Keratinocyte (primary cell): ENCODE measurements around the gene DET1. TPM values are rescaled to one million over a fixed set of nuclear protein-coding genes. Genes with fewer than 3 reads are reported as not detected.

ENCODE experiments used
- DNase-seq: peaks from one replicate; pipeline ENCODE4 v3.0.0-alpha.2; 2011; ENCODE audit warnings: low read depth, missing footprints, low spot score
- FAIRE-seq: peaks from 2 replicates; lab custom pipeline; 2011; peaks lifted over from hg19 to GRCh38; lab: Jason Lieb, UNC
- H2AFZ ChIP-seq: 2 replicates; pipeline ENCODE4 v1.6.0; 2012; ENCODE audit warnings: low read length, control low read depth, inconsistent platforms; ENCODE audit not compliant: control insufficient read depth
- H3K27ac ChIP-seq: 2 replicates; pipeline ENCODE4 v1.5.1; 2011; ENCODE audit warnings: low read length; ENCODE audit not compliant: control insufficient read depth, insufficient read depth
- H3K27me3 ChIP-seq: 3 replicates; pipeline ENCODE4 v1.6.0; 2011; ENCODE audit warnings: low read length; ENCODE audit not compliant: control insufficient read depth, insufficient read depth; ENCODE audit errors: extremely low read depth
- H3K36me3 ChIP-seq, 2 experiments: 2 replicates in 1 of 2; 3 replicates in 1 of 2; pipeline ENCODE4 v1.5.1; 2011; ENCODE audit warnings: low read length in 2 of 2, mild to moderate bottlenecking in 1 of 2; ENCODE audit not compliant: control insufficient read depth in 2 of 2, insufficient read depth in 2 of 2; ENCODE audit errors: extremely low read depth in 1 of 2
- H3K4me1 ChIP-seq: 3 replicates; pipeline ENCODE4 v1.5.1; 2011; ENCODE audit warnings: low read length; ENCODE audit not compliant: control insufficient read depth, insufficient read depth; ENCODE audit errors: extremely low read depth
- H3K4me2 ChIP-seq: 3 replicates; pipeline ENCODE4 v1.6.0; 2011; ENCODE audit warnings: low read depth, low read length; ENCODE audit not compliant: control insufficient read depth, insufficient read depth; ENCODE audit errors: extremely low read depth
- H3K4me3 ChIP-seq, 3 experiments: fragments of 200-600 bp in 1 of 3; sonication (generic) in 1 of 3; 2 replicates in 2 of 3; 3 replicates in 1 of 3; pipeline ENCODE4 v1.5.1; 2011 to 2016; ENCODE audit warnings: low read length in 3 of 3, mild to moderate bottlenecking in 3 of 3, control low read depth in 2 of 3, inconsistent platforms in 1 of 3, low read depth in 1 of 3, mixed read lengths in 1 of 3, mixed run types in 1 of 3, moderate library complexity in 1 of 3; ENCODE audit not compliant: control insufficient read depth in 2 of 3, insufficient read depth in 2 of 3; ENCODE audit errors: extremely low read depth in 1 of 3
- H3K79me2 ChIP-seq: 2 replicates; pipeline ENCODE4 v1.6.0; 2012; ENCODE audit warnings: low read length; ENCODE audit not compliant: control insufficient read depth, insufficient read depth
- H3K9ac ChIP-seq: 3 replicates; pipeline ENCODE4 v1.6.0; 2011; ENCODE audit warnings: low read length; ENCODE audit not compliant: control insufficient read depth, insufficient read depth; ENCODE audit errors: extremely low read depth
- H3K9me1 ChIP-seq: 3 replicates; pipeline ENCODE4 v1.6.0; 2011; ENCODE audit warnings: low read length; ENCODE audit not compliant: control insufficient read depth, insufficient read depth; ENCODE audit errors: extremely low read depth
- H3K9me3 ChIP-seq: 2 replicates; pipeline ENCODE4 v1.5.1; 2012; ENCODE audit warnings: low read depth, low read length; ENCODE audit not compliant: control insufficient read depth
- H4K20me1 ChIP-seq: 3 replicates; pipeline ENCODE4 v1.6.0; 2011; ENCODE audit warnings: low read length; ENCODE audit not compliant: control insufficient read depth, insufficient read depth; ENCODE audit errors: extremely low read depth
- CTCF ChIP-seq, 3 experiments: IDR thresholded peaks in 1 of 3; conservative IDR thresholded peaks in 1 of 3; optimal IDR thresholded peaks in 1 of 3; 2 replicates in 2 of 3; 3 replicates in 1 of 3; pipeline versions ENCODE3 to v1.5.1; 2011; ENCODE audit warnings: low read length in 3 of 3, mild to moderate bottlenecking in 3 of 3, moderate library complexity in 2 of 3, control low read depth in 1 of 3, inconsistent platforms in 1 of 3; ENCODE audit not compliant: insufficient read depth in 2 of 3; ENCODE audit errors: extremely low read depth in 1 of 3
- EZH2 ChIP-seq: IDR thresholded peaks from one replicate; pipeline ENCODE4 v1.6.1; 2012; ENCODE audit warnings: inconsistent platforms, mild to moderate bottlenecking, low read length, moderate library complexity
- dilution Hi-C: fragments of 300-500 bp; cut with MboI; formaldehyde crosslinking; loops from one replicate; pipeline ENCODE4 v1.7.0; 2020; ENCODE audit warnings: low sequenced_read_pairs; ENCODE audit not compliant: extremely low pct_ligation_motif_present
- polyA plus RNA-seq, 5 experiments: library from polyadenylated mRNA; depleted of rRNA in 3 of 5; stranded (reverse) in 3 of 5; stranded (forward) in 1 of 5; unstranded in 1 of 5; fragments of >200 nt; gene quantifications; 1 replicate in 1 of 5; 2 replicates in 3 of 5; 3 replicates in 1 of 5; pipeline versions ENCODE4 v1.2.1 to v1.2.3, GENCODE V29; 2011 to 2012; ENCODE audit warnings: missing spikeins in 2 of 5, low read depth in 1 of 5, low replicate concordance in 1 of 5

The DET1 gene
- polyA plus RNA-seq, 1 donor (not counting 4 experiments of a cell fraction or from before 2014, with no cell fraction given): 1.1 TPM

- dilution Hi-C loops: no loop called here
- FAIRE-seq: no peak
- Histone ChIP-seq H3K4me2 (no peak overlapping the region), H3K4me1 (no peaks in the 10 kb centered on the region), H3K79me2 (no peaks in the 10 kb centered on the region), H3K27ac (no peak overlapping the region), H3K4me3 (no peak overlapping the region), H3K9ac (no peak overlapping the region), H3K27me3 (no peaks in the 10 kb centered on the region), H2AFZ (no peak overlapping the region), H3K9me1 (no peaks in the 10 kb centered on the region), H4K20me1 (no peaks in the 10 kb centered on the region), H3K9me3 (no peaks in the 10 kb centered on the region), H3K36me3 (no peaks in the 10 kb centered on the region)
- no peak for TF ChIP-seq CTCF (optimal IDR thresholded peaks at IDR 0.05 in 1 of 3, IDR thresholded peaks at IDR 0.05 in 1 of 3, conservative IDR thresholded peaks at IDR 0.05 in 1 of 3; ENCODE audit: extremely low read depth in 1 of 3, insufficient read depth in 2 of 3, low read length in 3 of 3)
- no peak for TF ChIP-seq EZH2
- no peak for DNase-seq
Measured at GRCh38 chr15:88497109-88497765, 49.2 kb downstream of the DET1 start.

GRCh38 chr15:88493844-88494243 is 52.6 kb downstream of the DET1 start:
- TF ChIP-seq EZH2 (no peak), CTCF (optimal IDR thresholded peaks at IDR 0.05 in 1 of 3, IDR thresholded peaks at IDR 0.05 in 1 of 3, conservative IDR thresholded peaks at IDR 0.05 in 1 of 3; ENCODE audit: extremely low read depth in 1 of 3, insufficient read depth in 2 of 3, low read length in 3 of 3) (no peak)

More at GRCh38 chr15:88493844-88494243, 52.6 kb downstream of the DET1 start:
- H3K9me3 ChIP-seq: no peaks in the 10 kb centered on the region
- no peaks in the 10 kb centered on the region for H3K9me1 ChIP-seq
- H3K36me3 ChIP-seq: no peaks in the 10 kb centered on the region
- no peak overlapping the region for H3K9ac ChIP-seq
- H3K27me3 ChIP-seq: no peaks in the 10 kb centered on the region
- FAIRE-seq (no peak), DNase-seq (no peak)
- H3K27ac ChIP-seq: no peak overlapping the region
- dilution Hi-C loops: no loop called here
- no peaks in the 10 kb centered on the region for H3K79me2 ChIP-seq
- no peak overlapping the region for H3K4me3 ChIP-seq
- H4K20me1 ChIP-seq: no peaks in the 10 kb centered on the region
- no peak overlapping the region for H2AFZ ChIP-seq
- no peak overlapping the region for H3K4me2 ChIP-seq
- no peaks in the 10 kb centered on the region for H3K4me1 ChIP-seq
